Rectal smooth muscle tissue (tissue), 1 donor: ENCODE results near the gene PDZK1IP1.
"Not testable (repeated sequence)": the region's sequence is repeated elsewhere in the genome, so short reads cannot be mapped to it uniquely, and the experiment has no call there.

Experiments used
- H3K27ac ChIP-seq: one replicate; pipeline ENCODE4 v1.7.0; 2013; ENCODE audit warnings: low read depth, low read length, inconsistent platforms
- H3K27me3 ChIP-seq: one replicate; pipeline ENCODE4 v1.7.0; 2013; ENCODE audit warnings: low read length; ENCODE audit not compliant: control insufficient read depth, insufficient read depth
- H3K36me3 ChIP-seq: one replicate; pipeline ENCODE4 v1.7.0; 2013; ENCODE audit warnings: low read length; ENCODE audit not compliant: control insufficient read depth, insufficient read depth
- H3K4me1 ChIP-seq: one replicate; pipeline ENCODE4 v1.7.0; 2013; ENCODE audit warnings: low read length; ENCODE audit not compliant: control insufficient read depth, insufficient read depth
- H3K4me3 ChIP-seq: one replicate; pipeline ENCODE4 v1.7.0; 2013; ENCODE audit warnings: low read length
- H3K9ac ChIP-seq: one replicate; pipeline ENCODE4 v1.7.0; 2013; ENCODE audit warnings: low read length

The PDZK1IP1 gene

DNA sequence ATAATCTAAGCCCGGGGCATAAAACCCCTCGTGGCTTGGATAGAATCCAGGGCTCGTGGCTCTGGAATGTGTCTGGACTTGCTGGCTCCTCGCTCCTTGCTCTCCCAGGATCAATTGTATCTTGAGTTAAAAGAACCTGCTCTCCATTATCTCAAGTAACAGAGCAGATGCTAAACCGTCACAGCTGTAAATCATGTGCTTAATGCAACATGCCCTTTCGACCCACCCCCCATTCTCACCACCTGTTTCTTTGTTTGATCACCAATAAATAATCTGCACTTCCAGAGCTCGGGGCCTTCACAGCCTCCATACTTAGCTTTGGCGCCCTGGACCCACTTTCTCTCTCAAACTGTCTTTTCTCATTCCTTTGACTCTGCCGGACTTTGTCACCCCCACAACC is 40.7 kb downstream of the PDZK1IP1 start:
- H3K4me3 ChIP-seq, H3K27me3 ChIP-seq: not testable (repeated sequence)

DNA sequence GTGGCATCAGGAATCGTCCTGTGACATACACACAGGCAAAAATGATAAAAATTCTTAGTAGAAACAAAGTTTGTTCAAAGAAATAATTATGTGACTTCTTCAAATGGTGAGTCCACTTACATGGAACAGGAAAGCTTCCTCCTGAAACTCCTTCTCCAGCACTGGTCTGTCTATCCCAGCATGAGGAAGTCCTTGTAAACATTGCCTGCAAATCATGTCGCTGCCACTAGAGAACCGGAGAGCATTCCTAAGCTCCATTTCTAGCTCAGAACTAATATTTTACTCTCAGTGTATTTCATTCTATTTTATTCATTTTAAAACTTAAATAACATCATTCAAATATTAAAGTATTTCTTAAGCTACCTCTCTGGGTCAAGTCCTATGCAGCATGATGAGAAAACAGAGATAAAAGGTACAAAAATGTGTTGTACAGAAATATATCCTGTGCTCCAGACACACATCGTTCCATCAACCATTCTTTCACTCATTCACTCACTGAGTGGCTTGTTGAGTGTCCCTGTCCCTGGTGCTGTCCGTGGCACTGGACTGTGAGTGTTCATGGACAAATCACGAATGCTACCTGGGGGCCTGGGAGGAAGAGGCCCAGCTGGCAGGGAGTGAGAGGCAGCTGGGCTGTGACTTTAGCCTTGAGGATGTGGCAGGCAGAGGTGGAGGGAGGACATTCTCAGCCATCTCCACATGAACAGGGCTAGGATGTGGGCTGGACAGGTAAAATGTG is 42.6 kb downstream of the PDZK1IP1 start:
- H3K27me3 ChIP-seq: no peaks in the 10 kb centered on the region
- H3K27ac ChIP-seq: no peak overlapping the region
- no peaks in the 10 kb centered on the region for H3K4me1 ChIP-seq
- H3K9ac ChIP-seq: no peak overlapping the region
- no peak overlapping the region for H3K4me3 ChIP-seq
- H3K36me3 ChIP-seq: no peaks in the 10 kb centered on the region

More for the DNA sequence above, 40.7 kb downstream of the PDZK1IP1 start:
- not testable (repeated sequence) for H3K27ac ChIP-seq, H3K4me1 ChIP-seq, H3K9ac ChIP-seq, H3K36me3 ChIP-seq

DNA sequence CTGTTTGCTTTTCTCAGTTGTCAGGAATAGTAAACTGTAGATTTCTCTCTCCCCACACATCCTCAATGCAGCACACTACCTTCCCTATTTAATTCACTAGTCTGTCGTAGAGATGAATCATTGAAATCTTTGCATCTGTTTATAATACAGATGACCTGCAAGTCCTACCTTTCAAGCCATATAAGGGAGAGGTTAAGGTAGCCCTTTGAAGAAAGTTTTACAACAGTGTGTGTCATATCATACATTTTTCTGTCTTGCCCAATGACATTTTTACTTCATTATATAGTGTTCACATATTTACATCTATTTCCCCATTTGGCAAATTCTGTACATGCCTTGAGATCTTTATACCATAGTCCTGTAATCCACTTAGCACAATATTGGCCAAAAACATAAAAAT is 43.3 kb downstream of the PDZK1IP1 start:
- not testable (repeated sequence) for H3K4me1 ChIP-seq, H3K36me3 ChIP-seq, H3K4me3 ChIP-seq, H3K9ac ChIP-seq, H3K27me3 ChIP-seq, H3K27ac ChIP-seq

DNA sequence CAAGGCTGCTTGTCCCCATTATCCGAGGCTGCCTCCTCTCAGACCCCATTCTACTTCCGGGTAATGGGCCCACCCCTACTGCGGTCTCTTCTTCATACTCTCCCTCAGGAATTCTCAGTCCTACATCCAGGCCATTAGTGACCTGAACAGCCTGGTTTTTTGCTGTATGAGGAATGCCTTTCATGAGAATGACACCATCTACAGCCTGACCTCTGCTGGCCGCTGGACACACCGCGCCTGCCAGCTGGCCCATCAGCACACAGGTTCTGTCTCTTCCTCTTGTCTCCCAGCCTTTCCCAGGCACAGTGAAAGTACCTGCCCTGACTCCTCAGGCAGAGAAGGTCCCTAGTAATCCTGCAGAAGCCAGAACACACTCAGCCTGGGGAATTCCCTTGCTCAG is 46.2 kb downstream of the PDZK1IP1 start:
- H3K4me3 ChIP-seq, H3K36me3 ChIP-seq, H3K4me1 ChIP-seq, H3K9ac ChIP-seq, H3K27ac ChIP-seq, H3K27me3 ChIP-seq: not testable (repeated sequence)

DNA sequence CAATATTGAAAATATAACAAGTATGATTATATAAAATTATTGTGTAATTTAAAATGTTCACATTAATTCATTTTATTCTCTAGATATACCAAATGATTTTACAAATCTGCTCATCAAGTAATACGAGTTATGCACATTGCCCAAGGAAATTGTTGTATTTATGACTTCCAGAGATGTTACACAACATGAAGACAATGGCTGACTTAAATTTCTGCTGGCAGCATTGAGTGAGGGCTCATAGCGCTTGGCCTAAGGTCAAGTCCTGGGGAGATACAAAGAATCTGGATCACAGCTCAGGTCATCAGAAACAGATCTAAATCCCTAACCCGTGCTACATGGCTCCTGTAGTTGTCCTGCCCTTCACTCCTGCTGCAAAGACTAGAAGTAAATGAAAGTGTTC is 49.5 kb downstream of the PDZK1IP1 start:
- not testable (repeated sequence) for H3K27ac ChIP-seq, H3K9ac ChIP-seq, H3K4me1 ChIP-seq, H3K4me3 ChIP-seq, H3K27me3 ChIP-seq, H3K36me3 ChIP-seq

DNA sequence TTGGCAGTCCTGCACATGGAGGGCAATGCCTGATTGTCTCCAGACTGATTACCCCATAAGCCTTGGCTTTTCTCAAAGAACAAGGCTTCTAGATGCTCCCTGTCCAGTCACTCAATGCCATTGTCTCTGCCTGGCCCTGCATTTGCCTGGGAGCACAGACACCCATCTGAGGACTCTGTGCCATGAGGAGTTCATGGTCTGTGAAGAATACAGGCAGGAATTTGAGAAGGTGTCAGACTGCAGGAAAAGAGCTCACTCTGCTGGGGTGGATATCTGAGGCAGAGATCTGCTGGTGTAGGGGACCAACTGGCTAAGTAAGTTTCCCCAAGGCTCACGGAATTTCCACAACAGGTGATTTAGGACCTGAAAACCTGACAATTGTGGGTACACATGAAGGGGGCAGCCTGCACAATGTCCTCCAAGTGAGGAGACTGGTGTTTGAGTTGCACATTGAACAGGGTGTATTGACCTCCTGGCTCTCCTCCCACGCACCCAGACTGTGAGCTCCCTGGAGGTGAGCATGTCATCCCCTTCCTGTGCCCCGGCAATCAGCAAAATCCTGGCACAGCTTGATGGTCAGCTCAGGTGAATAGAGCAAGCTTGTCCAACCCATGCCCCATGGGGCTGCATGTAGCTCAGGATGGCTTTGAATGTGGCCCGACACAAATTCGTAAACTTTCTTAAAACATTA is 51.8 kb downstream of the PDZK1IP1 start:
- Histone ChIP-seq H3K36me3 (no peaks in the 10 kb centered on the region), H3K4me3 (no peak overlapping the region), H3K9ac (no peak overlapping the region), H3K4me1 (no peaks in the 10 kb centered on the region), H3K27me3 (no peaks in the 10 kb centered on the region), H3K27ac (no peak overlapping the region)

DNA sequence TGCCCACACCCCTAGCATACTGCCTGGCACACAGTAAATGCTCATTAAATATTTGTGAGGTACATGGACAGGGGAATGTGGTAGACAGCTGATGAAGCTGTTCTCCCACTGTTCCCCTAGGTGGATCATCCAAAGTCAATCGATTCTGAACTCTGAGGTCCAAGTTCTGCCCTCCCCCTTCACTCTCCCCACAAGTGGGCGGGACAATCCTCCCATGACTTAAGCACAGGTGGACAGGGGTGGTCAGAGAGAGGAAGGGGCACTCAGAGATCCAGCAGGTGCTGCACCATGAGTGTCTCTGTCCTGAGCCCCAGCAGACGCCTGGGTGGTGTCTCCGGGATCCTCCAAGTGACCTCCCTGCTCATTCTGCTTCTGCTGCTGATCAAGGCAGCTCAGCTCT is 52.6 kb downstream of the PDZK1IP1 start, which contains the start of gene CYP4A22:
Gene CYP4A22, plus strand, starts transcription at position 244 of the 400 bp plus-strand sequence. Its CDS starts 45 bp downstream, at position 289.
- Histone ChIP-seq H3K4me1 (no peaks in the 10 kb centered on the region), H3K27ac (no peak within 1 kb of the TSS), H3K27me3 (no peaks in the 10 kb centered on the region), H3K9ac (no peak within 1 kb of the TSS), H3K4me3 (no peak within 1 kb of the TSS), H3K36me3 (no peaks in the 10 kb centered on the region)
